SK-N-SH (cell line): ENCODE measurements around the gene U2SURP. TPM values are rescaled to one million over a fixed set of nuclear protein-coding genes. Genes with fewer than 3 reads are reported as not detected.

Source experiments
- CTCF ChIA-PET: fragments of 300-600, 350-600 bp; formaldehyde crosslinking; extraction: SDS; loops from one replicate; lab custom pipeline; 2021; lab: Yijun Ruan, JAX
- POLR2A ChIA-PET: fragments of 350-600 bp; sonication (Branson Sonifier 250); formaldehyde crosslinking; extraction: SDS; loops from one replicate; lab custom pipeline; 2020; ENCODE audit warnings: antibody characterized with exemption, inconsistent platforms; lab: Yijun Ruan, JAX
- DNase-seq: peaks from one replicate; pipeline ENCODE4 v3.0.0; 2012
- H2AFZ ChIP-seq: fragments of 200-600 bp; sonication (generic); 2 replicates; pipeline ENCODE4 v1.8.1; 2016; ENCODE audit warnings: antibody characterized with exemption, mild to moderate bottlenecking, low read depth
- H3F3A ChIP-seq: fragments of 200-600 bp; sonication (generic); replicated peaks from 2 replicates; pipeline ENCODE3; 2016; ENCODE audit warnings: antibody characterized with exemption, mild to moderate bottlenecking; ENCODE audit not compliant: insufficient read depth
- H3K27ac ChIP-seq, 2 experiments: fragments of 200-500 bp in 1 of 2; fragments of 200-600 bp in 1 of 2; sonication (Bioruptor generic) in 1 of 2; sonication (generic), shearing (Covaris generic) in 1 of 2; 2 replicates each; pipeline versions ENCODE4 v1.5.1 to v1.6.1; 2014 to 2016; ENCODE audit warnings: low read depth in 2 of 2, inconsistent platforms in 1 of 2, low read length in 1 of 2, mild to moderate bottlenecking in 1 of 2, mixed read lengths in 1 of 2
- H3K27me3 ChIP-seq: fragments of 200-600 bp; sonication (generic), shearing (Covaris generic); 2 replicates; pipeline ENCODE4 v1.6.1; 2016; ENCODE audit warnings: mixed run types; ENCODE audit not compliant: insufficient read depth
- H3K36me3 ChIP-seq, 2 experiments: fragments of 200-500 bp in 1 of 2; fragments of 200-600 bp in 1 of 2; sonication (Bioruptor generic) in 1 of 2; sonication (generic) in 1 of 2; replicated peaks in 1 of 2; 2 replicates each; pipeline versions ENCODE3 to v1.5.1; 2014 to 2016; ENCODE audit warnings: low read length in 1 of 2, mild to moderate bottlenecking in 1 of 2; ENCODE audit not compliant: insufficient read depth in 2 of 2, control insufficient read depth in 1 of 2
- H3K4me1 ChIP-seq, 2 experiments: fragments of 200-500 bp in 1 of 2; fragments of 200-600 bp in 1 of 2; sonication (Bioruptor generic) in 1 of 2; sonication (generic), shearing (Covaris generic) in 1 of 2; 2 replicates each; pipeline versions ENCODE4 v1.5.1 to v1.6.1; 2014 to 2016; ENCODE audit warnings: low read depth in 1 of 2, low read length in 1 of 2, mixed run types in 1 of 2; ENCODE audit not compliant: insufficient read depth in 2 of 2, control insufficient read depth in 1 of 2
- H3K4me2 ChIP-seq: fragments of 200-600 bp; sonication (generic), shearing (Covaris generic); 2 replicates; pipeline ENCODE4 v1.6.1; 2017; ENCODE audit warnings: mixed run types
- H3K4me3 ChIP-seq, 2 experiments: fragments of 200-500 bp in 1 of 2; fragments of 200-600 bp in 1 of 2; sonication (Bioruptor generic) in 1 of 2; sonication (generic), shearing (Covaris generic) in 1 of 2; 2 replicates each; pipeline versions ENCODE4 v1.5.1 to v1.8.1; 2014 to 2016; ENCODE audit warnings: low read depth in 2 of 2, inconsistent platforms in 1 of 2, low read length in 1 of 2, mild to moderate bottlenecking in 1 of 2, mixed read lengths in 1 of 2, moderate library complexity in 1 of 2
- H3K79me2 ChIP-seq: fragments of 200-600 bp; sonication (generic); 2 replicates; pipeline ENCODE4 v1.8.1; 2017; ENCODE audit warnings: mild to moderate bottlenecking; ENCODE audit not compliant: insufficient read depth
- H3K9ac ChIP-seq: fragments of 200-600 bp; sonication (generic); 2 replicates; pipeline ENCODE4 v1.6.1; 2017; ENCODE audit warnings: mixed run types
- H3K9me2 ChIP-seq: fragments of 200-600 bp; sonication (generic); 2 replicates; pipeline ENCODE4 v1.6.1; 2017; ENCODE audit warnings: mixed run types
- H3K9me3 ChIP-seq: fragments of 200-600 bp; sonication (generic); 2 replicates; pipeline ENCODE4 v1.6.1; 2017; ENCODE audit warnings: mixed run types, mild to moderate bottlenecking, moderate library complexity
- H4K20me1 ChIP-seq: fragments of 200-600 bp; sonication (generic); 2 replicates; pipeline ENCODE4 v1.6.1; 2017; ENCODE audit warnings: mild to moderate bottlenecking, mixed run types; ENCODE audit not compliant: insufficient read depth
- CHD2 ChIP-seq: fragments of 150-350 bp; IDR thresholded peaks from 2 replicates; pipeline ENCODE4 v1.6.1; 2018; ENCODE audit warnings: low read length; ENCODE audit not compliant: partially characterized antibody
- EP300 ChIP-seq, 2 experiments: IDR thresholded peaks; 2 replicates each; pipeline versions ENCODE4 v1.4.0 to v1.6.1; 2012; ENCODE audit warnings: borderline replicate concordance in 1 of 2, low read depth in 1 of 2, low read length in 1 of 2
- EZH2phosphoT487 ChIP-seq: fragments of 200-600 bp; sonication (generic); IDR thresholded peaks from 2 replicates; pipeline ENCODE4 v1.6.1; 2017; ENCODE audit warnings: low read depth, mixed run types, mild to moderate bottlenecking, antibody characterized with exemption, moderate library complexity, borderline replicate concordance
- FOSL2 ChIP-seq: IDR thresholded peaks from 2 replicates; pipeline ENCODE4 v1.4.0; 2012; ENCODE audit warnings: low read depth, mild to moderate bottlenecking, moderate library complexity, borderline replicate concordance
- GATA2 ChIP-seq: sonication (generic); formaldehyde crosslinking; IDR thresholded peaks from 2 replicates; pipeline ENCODE4 v1.5.0; 2020; ENCODE audit warnings: mild to moderate bottlenecking, missing genetic modification reagents
- PBX3 ChIP-seq: IDR thresholded peaks from 2 replicates; pipeline ENCODE4; 2012
- RFX5 ChIP-seq: IDR thresholded peaks from 2 replicates; pipeline ENCODE4 v1.6.1; 2012; ENCODE audit warnings: mild to moderate bottlenecking, improper control_type of control experiment, low read length
- TEAD4 ChIP-seq: IDR thresholded peaks from 2 replicates; pipeline ENCODE4 v1.4.0; 2012; ENCODE audit warnings: mild to moderate bottlenecking, borderline replicate concordance; ENCODE audit not compliant: insufficient read depth
- USF1 ChIP-seq: IDR thresholded peaks from 2 replicates; pipeline ENCODE4 v1.4.0; 2012; ENCODE audit warnings: low read depth, borderline replicate concordance
- WGBS: methylation state at CpG from one replicate; pipeline ENCODE4 v1.1.6; 2017; ENCODE audit warnings: low lambda C conversion rate; 5-methylcytosine and 5-hydroxymethylcytosine counted together
- polyA plus RNA-seq, 3 experiments: library from polyadenylated mRNA; depleted of rRNA; stranded (reverse); fragments of >200 nt; gene quantifications; 2 replicates each; pipeline ENCODE4 v1.2.3, GENCODE V29; 2012
- TF ChIP-seq, protein P1 (sequence below): IDR thresholded peaks from 2 replicates; pipeline ENCODE4 v1.6.1; 2012; ENCODE audit warnings: mild to moderate bottlenecking, low read depth, low read length, moderate library complexity

The U2SURP gene
- polyA plus RNA-seq, 1 of the 3 experiments (the other 2 are of a cell fraction) = 10.9 TPM

- TF ChIP-seq, protein P1, sequence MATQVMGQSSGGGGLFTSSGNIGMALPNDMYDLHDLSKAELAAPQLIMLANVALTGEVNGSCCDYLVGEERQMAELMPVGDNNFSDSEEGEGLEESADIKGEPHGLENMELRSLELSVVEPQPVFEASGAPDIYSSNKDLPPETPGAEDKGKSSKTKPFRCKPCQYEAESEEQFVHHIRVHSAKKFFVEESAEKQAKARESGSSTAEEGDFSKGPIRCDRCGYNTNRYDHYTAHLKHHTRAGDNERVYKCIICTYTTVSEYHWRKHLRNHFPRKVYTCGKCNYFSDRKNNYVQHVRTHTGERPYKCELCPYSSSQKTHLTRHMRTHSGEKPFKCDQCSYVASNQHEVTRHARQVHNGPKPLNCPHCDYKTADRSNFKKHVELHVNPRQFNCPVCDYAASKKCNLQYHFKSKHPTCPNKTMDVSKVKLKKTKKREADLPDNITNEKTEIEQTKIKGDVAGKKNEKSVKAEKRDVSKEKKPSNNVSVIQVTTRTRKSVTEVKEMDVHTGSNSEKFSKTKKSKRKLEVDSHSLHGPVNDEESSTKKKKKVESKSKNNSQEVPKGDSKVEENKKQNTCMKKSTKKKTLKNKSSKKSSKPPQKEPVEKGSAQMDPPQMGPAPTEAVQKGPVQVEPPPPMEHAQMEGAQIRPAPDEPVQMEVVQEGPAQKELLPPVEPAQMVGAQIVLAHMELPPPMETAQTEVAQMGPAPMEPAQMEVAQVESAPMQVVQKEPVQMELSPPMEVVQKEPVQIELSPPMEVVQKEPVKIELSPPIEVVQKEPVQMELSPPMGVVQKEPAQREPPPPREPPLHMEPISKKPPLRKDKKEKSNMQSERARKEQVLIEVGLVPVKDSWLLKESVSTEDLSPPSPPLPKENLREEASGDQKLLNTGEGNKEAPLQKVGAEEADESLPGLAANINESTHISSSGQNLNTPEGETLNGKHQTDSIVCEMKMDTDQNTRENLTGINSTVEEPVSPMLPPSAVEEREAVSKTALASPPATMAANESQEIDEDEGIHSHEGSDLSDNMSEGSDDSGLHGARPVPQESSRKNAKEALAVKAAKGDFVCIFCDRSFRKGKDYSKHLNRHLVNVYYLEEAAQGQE = peak; percentile 44; the same call in 1 of the 2 replicates
- peak; percentile 20 for TF ChIP-seq CHD2
- peak; percentile 47 for TF ChIP-seq PBX3
- TF ChIP-seq USF1 = no peak
- peak; percentile 79 for TF ChIP-seq GATA2 (CRISPR knock-in tag)
- 0 out of 2 replicates have a peak, but pooled peaks have one; percentile 7 for TF ChIP-seq TEAD4
- peak; percentile 25 to 65; a peak in 2 of 4 replicates for TF ChIP-seq EP300 (IDR thresholded peaks at IDR 0.05; ENCODE audit: borderline replicate concordance in 1 of 2, low read depth in 1 of 2, low read length in 1 of 2)
- TF ChIP-seq RFX5 = no peak
- no peak for TF ChIP-seq EZH2phosphoT487
These were observed 24.6 kb upstream of the U2SURP start (continued) for GRCh38 chr3:142976621-142977398.

- CTCF ChIA-PET = interaction anchor here (1.1 to 3.6 kb wide), 3 partner anchors 9 to 149 kb away, joined by 3 to 19 read pairs (median 3); no protein-coding TSS in a partner anchor
- TF ChIP-seq FOSL2 (peak; percentile 16; the same call in 1 of the 2 replicates), PBX3 (no peak)
These were observed 24.0 kb upstream of the U2SURP start for GRCh38 chr3:142977399-142977728.

More at GRCh38 chr3:142977399-142977728, 24.0 kb upstream of the U2SURP start:
- POLR2A ChIA-PET = no interaction called here
- Histone ChIP-seq H3K27ac (peak overlapping the region in 1 of 2 experiments; percentile 74; a peak in 2 of 4 replicates), H3K9me2 (no peaks in the 10 kb centered on the region), H2AFZ (no peak overlapping the region), H3K4me3 (no peak overlapping the region), H3K4me2 (no peak overlapping the region), H3K36me3 (no peaks in the 10 kb centered on the region), H4K20me1 (no peaks in the 10 kb centered on the region), H3K27me3 (no peaks in the 10 kb centered on the region), H3K9me3 (no peaks in the 10 kb centered on the region), H3F3A (peaks cover 18% of the 10 kb centered on the region), H3K79me2 (no peaks in the 10 kb centered on the region), H3K4me1 (peaks cover 3 to 9% of the 10 kb centered on the region in 2 experiments; a peak in 3 of 4 replicates), H3K9ac (no peak overlapping the region)
- DNase-seq = no peak
- 71% methylated on average over 1 of the region's 1 CpG for WGBS
